HL-60 (cell line): ENCODE data around the gene CCSER2.

ENCODE experiments used
- DNase-seq, 2 experiments: peaks; one replicate each; pipeline ENCODE4 v3.0.0-alpha.2; 2010 to 2020; ENCODE audit warnings: low read depth in 1 of 2, low spot score in 1 of 2
- H3K27ac ChIP-seq: fragments of 250-450 bp; sonication (Bioruptor Pico); replicated peaks from 2 replicates; pipeline ENCODE4 v1.5.1; 2020; ENCODE audit warnings: mild to moderate bottlenecking, moderate library complexity
- H3K27me3 ChIP-seq: fragments of 250-450 bp; sonication (Bioruptor Pico); 2 replicates; pipeline ENCODE4 v1.5.1; 2021; ENCODE audit warnings: mild to moderate bottlenecking, moderate library complexity; ENCODE audit not compliant: insufficient read depth, poor library complexity, severe bottlenecking
- H3K4me3 ChIP-seq: replicated peaks from 2 replicates; pipeline ENCODE4 v1.5.1; 2011; ENCODE audit warnings: mild to moderate bottlenecking, control low read depth, low read length; ENCODE audit not compliant: insufficient read depth
- GABPA ChIP-seq: IDR thresholded peaks from 2 replicates; pipeline ENCODE4 v1.6.1; 2012; ENCODE audit warnings: low read depth
- POLR2AphosphoS5 ChIP-seq: IDR thresholded peaks from 2 replicates; pipeline ENCODE4 v1.6.1; 2012; ENCODE audit warnings: low read depth
- REST ChIP-seq: IDR thresholded peaks from 2 replicates; pipeline ENCODE4 v1.6.1; 2012; ENCODE audit warnings: low read depth; ENCODE audit not compliant: insufficient replicate concordance
- SPI1 ChIP-seq: IDR thresholded peaks from 2 replicates; pipeline ENCODE4 v1.6.1; 2012; ENCODE audit warnings: low read depth, mild to moderate bottlenecking, borderline replicate concordance
- TF ChIP-seq, protein P1 (sequence below): IDR thresholded peaks from one replicate; pipeline ENCODE4 v1.5.1; 2011; ENCODE audit warnings: low read length, control low read depth, inconsistent platforms; ENCODE audit not compliant: insufficient read depth

CCSER2 gene

GRCh38 chr10:84543948-84544347 lies 215.6 kb downstream of the CCSER2 start:
- no peak for DNase-seq
- H3K4me3 ChIP-seq: no peak overlapping the region
- TF ChIP-seq REST: no peak
- no peak for TF ChIP-seq GABPA

GRCh38 chr10:84545651-84546050 lies 217.3 kb downstream of the CCSER2 start:
- no peak for DNase-seq
- no peak overlapping the region for H3K27ac ChIP-seq
- no peak overlapping the region for H3K4me3 ChIP-seq
- TF ChIP-seq, protein P1, sequence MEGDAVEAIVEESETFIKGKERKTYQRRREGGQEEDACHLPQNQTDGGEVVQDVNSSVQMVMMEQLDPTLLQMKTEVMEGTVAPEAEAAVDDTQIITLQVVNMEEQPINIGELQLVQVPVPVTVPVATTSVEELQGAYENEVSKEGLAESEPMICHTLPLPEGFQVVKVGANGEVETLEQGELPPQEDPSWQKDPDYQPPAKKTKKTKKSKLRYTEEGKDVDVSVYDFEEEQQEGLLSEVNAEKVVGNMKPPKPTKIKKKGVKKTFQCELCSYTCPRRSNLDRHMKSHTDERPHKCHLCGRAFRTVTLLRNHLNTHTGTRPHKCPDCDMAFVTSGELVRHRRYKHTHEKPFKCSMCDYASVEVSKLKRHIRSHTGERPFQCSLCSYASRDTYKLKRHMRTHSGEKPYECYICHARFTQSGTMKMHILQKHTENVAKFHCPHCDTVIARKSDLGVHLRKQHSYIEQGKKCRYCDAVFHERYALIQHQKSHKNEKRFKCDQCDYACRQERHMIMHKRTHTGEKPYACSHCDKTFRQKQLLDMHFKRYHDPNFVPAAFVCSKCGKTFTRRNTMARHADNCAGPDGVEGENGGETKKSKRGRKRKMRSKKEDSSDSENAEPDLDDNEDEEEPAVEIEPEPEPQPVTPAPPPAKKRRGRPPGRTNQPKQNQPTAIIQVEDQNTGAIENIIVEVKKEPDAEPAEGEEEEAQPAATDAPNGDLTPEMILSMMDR: no peak
- TF ChIP-seq POLR2AphosphoS5 (no peak), SPI1 (no peak), GABPA (no peak), REST (no peak)
- no peaks in the 10 kb centered on the region for H3K27me3 ChIP-seq

More at GRCh38 chr10:84543948-84544347, 215.6 kb downstream of the CCSER2 start:
- Histone ChIP-seq H3K27ac (no peak overlapping the region), H3K27me3 (no peaks in the 10 kb centered on the region)

GRCh38 chr10:84546609-84547008 lies 218.2 kb downstream of the CCSER2 start:
- DNase-seq: no peak
- no peak overlapping the region for H3K4me3 ChIP-seq
- TF ChIP-seq, protein P1: no peak
- TF ChIP-seq GABPA (no peak), POLR2AphosphoS5 (no peak), REST (no peak), SPI1 (no peak)

DNA sequence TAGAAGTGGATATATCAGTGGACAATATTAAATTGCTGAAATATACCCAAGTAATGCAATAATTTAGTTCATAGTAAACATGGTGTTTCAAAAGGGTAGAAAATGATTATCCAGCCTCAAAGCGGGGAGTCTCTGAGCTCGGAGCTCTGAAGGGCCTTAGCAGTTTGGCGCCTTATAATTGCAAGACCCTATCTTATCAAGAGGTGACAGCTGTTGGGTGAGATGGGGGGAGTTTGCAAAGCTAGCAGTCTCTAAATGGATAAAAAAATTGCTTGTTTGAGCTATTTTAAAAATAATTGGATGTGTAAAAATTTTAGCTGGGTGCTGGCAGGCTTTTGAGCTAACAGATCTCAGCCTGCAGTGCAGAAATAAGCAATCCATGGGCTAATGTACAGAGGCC lies 219.2 kb downstream of the CCSER2 start:
- no peak overlapping the region for H3K4me3 ChIP-seq

More at GRCh38 chr10:84546609-84547008, 218.2 kb downstream of the CCSER2 start:
- no peaks in the 10 kb centered on the region for H3K27me3 ChIP-seq
- no peak overlapping the region for H3K27ac ChIP-seq

More for the DNA sequence above, 219.2 kb downstream of the CCSER2 start:
- no peak for DNase-seq
- no peaks in the 10 kb centered on the region for H3K27me3 ChIP-seq
- TF ChIP-seq POLR2AphosphoS5 (no peak), SPI1 (no peak), REST (no peak)
- TF ChIP-seq, protein P1: no peak
- no peak overlapping the region for H3K27ac ChIP-seq
